Astrocyte (in vitro differentiated cells and primary cell): ENCODE results near the gene SPDEF. TPM values are rescaled to one million over a fixed set of nuclear protein-coding genes. Genes with fewer than 3 reads are reported as not detected.

ENCODE experiments used
- DNase-seq: peaks from one replicate; pipeline ENCODE4 v3.0.0-alpha.2; 2010; ENCODE audit warnings: low read depth
- FAIRE-seq: peaks from 2 replicates; lab custom pipeline; 2011; peaks lifted over from hg19 to GRCh38; lab: Jason Lieb, UNC
- H2AFZ ChIP-seq: 2 replicates; pipeline ENCODE4 v1.6.0; 2012; ENCODE audit warnings: low read depth, low read length, inconsistent platforms
- H3K27ac ChIP-seq: 2 replicates; pipeline ENCODE4 v1.5.1; 2011; ENCODE audit warnings: low read depth, low read length, inconsistent platforms
- H3K27me3 ChIP-seq: 2 replicates; pipeline ENCODE4 v1.6.0; 2011; ENCODE audit warnings: low read length, inconsistent platforms; ENCODE audit not compliant: insufficient read depth
- H3K36me3 ChIP-seq: 2 replicates; pipeline ENCODE4 v1.5.1; 2011; ENCODE audit warnings: low read length, inconsistent platforms; ENCODE audit not compliant: insufficient read depth
- H3K4me1 ChIP-seq: 2 replicates; pipeline ENCODE4 v1.5.1; 2011; ENCODE audit warnings: low read length, inconsistent platforms; ENCODE audit not compliant: insufficient read depth
- H3K4me2 ChIP-seq: 2 replicates; pipeline ENCODE4 v1.6.0; 2012; ENCODE audit warnings: low read length, inconsistent platforms
- H3K4me3 ChIP-seq: 2 replicates; pipeline ENCODE4 v1.5.1; 2011; ENCODE audit warnings: low read depth, mild to moderate bottlenecking, low read length, inconsistent platforms; ENCODE audit not compliant: insufficient read depth
- H3K79me2 ChIP-seq: 2 replicates; pipeline ENCODE4 v1.6.0; 2012; ENCODE audit warnings: mild to moderate bottlenecking, low read length, inconsistent platforms; ENCODE audit not compliant: insufficient read depth
- H3K9ac ChIP-seq: 2 replicates; pipeline ENCODE4 v1.6.0; 2012; ENCODE audit warnings: mild to moderate bottlenecking, low read length, inconsistent platforms
- H3K9me3 ChIP-seq: 2 replicates; pipeline ENCODE4 v1.5.1; 2012; ENCODE audit warnings: low read depth, mild to moderate bottlenecking, low read length, inconsistent platforms; ENCODE audit not compliant: insufficient read depth
- H4K20me1 ChIP-seq: 2 replicates; pipeline ENCODE4 v1.6.0; 2012; ENCODE audit warnings: low read length, inconsistent platforms; ENCODE audit not compliant: insufficient read depth
- H3K27ac Mint-ChIP-seq: one replicate; pipeline ENCODE4 v1.8.0; 2021; ENCODE audit warnings: mild to moderate bottlenecking, mixed read lengths; ENCODE audit not compliant: unreplicated experiment
- H3K27me3 Mint-ChIP-seq: one replicate; pipeline ENCODE4 v1.8.0; 2021; ENCODE audit warnings: low read depth, mixed read lengths; ENCODE audit not compliant: unreplicated experiment
- H3K36me3 Mint-ChIP-seq: one replicate; pipeline ENCODE4 v1.8.0; 2021; ENCODE audit warnings: low read depth, mixed read lengths; ENCODE audit not compliant: unreplicated experiment
- H3K4me1 Mint-ChIP-seq: one replicate; pipeline ENCODE4 v1.8.0; 2021; ENCODE audit warnings: low read depth, mixed read lengths; ENCODE audit not compliant: unreplicated experiment
- H3K4me3 Mint-ChIP-seq: one replicate; pipeline ENCODE4 v1.8.0; 2021; ENCODE audit warnings: mild to moderate bottlenecking, moderate library complexity, mixed read lengths; ENCODE audit not compliant: unreplicated experiment
- H3K9me3 Mint-ChIP-seq: one replicate; pipeline ENCODE4 v1.8.0; 2021; ENCODE audit warnings: mild to moderate bottlenecking, mixed read lengths; ENCODE audit not compliant: unreplicated experiment
- CTCF ChIP-seq: IDR thresholded peaks from 2 replicates; pipeline ENCODE4 v1.5.1; 2011; ENCODE audit warnings: low read depth, mild to moderate bottlenecking, inconsistent platforms, low read length, moderate library complexity; ENCODE audit not compliant: insufficient read depth
- EZH2 ChIP-seq: IDR thresholded peaks from 2 replicates; pipeline ENCODE4 v1.6.1; 2012; ENCODE audit warnings: mild to moderate bottlenecking, low read length, inconsistent platforms; ENCODE audit not compliant: insufficient read depth
- total RNA-seq: library from RNA; stranded (reverse); gene quantifications from 2 replicates; pipeline ENCODE4 v1.2.1, GENCODE V29; 2021

Gene SPDEF
- total RNA-seq, 1 donor from 2014 or later, result 0.16 TPM

- H3K27ac ChIP-seq, result no peak overlapping the region
These were observed 17.5 kb downstream of the SPDEF start for GRCh38 chr6:34538581-34538980.

DNA sequence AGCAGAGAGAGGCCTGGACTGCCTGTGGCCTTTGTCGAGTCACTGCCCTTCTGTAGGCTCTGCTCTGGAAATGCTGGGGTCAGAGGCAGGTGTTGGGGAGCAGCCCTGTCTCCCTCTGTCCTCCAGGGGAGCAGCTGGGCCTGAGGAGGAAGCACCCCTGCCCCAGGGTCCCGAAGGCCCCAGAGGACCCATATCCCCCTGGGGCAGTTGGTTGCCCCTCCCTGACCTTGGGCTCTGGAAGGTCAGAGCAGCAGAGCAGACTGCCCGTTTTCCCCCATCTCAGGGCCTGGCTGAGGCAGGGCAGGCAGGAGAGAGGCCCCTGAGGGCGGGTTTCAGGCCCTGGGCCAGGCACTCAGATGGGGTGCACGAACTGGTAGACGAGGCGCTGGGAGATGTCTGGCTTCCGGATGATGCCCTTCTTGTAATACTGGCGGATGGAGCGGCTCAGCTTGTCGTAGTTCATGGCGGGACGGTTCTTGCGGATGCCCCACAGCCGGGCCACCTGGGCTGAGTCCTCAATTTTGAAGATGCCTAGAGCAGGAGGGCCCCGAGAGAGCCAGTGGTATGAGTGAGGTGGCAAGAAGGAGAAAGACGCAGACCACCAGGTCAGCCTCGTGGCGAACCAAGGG lies 18.1 kb downstream of the SPDEF start:
- Histone ChIP-seq H3K79me2 (no peaks in the 10 kb centered on the region), H3K4me3 (no peak overlapping the region)
- no peaks in the 10 kb centered on the region for H3K9me3 Mint-ChIP-seq

More at GRCh38 chr6:34538581-34538980, 17.5 kb downstream of the SPDEF start:
- Mint-ChIP-seq H3K4me1 (peaks cover 5% of the 10 kb centered on the region), H3K4me3 (no peak overlapping the region), H3K27ac (no peak overlapping the region), H3K27me3 (peaks cover 24% of the 10 kb centered on the region), H3K9me3 (no peaks in the 10 kb centered on the region), H3K36me3 (no peaks in the 10 kb centered on the region)
- DNase-seq (no peak), FAIRE-seq (no peak)
- no peak overlapping the region for H2AFZ ChIP-seq
- no peak overlapping the region for H3K9ac ChIP-seq
- no peak for TF ChIP-seq EZH2
- no peak for TF ChIP-seq CTCF
- H3K79me2 ChIP-seq, result no peaks in the 10 kb centered on the region
- no peaks in the 10 kb centered on the region for H3K9me3 ChIP-seq
- H4K20me1 ChIP-seq, result no peaks in the 10 kb centered on the region
- H3K4me3 ChIP-seq, result no peak overlapping the region
- H3K36me3 ChIP-seq, result no peaks in the 10 kb centered on the region
- H3K27me3 ChIP-seq, result no peaks in the 10 kb centered on the region
- no peak overlapping the region for H3K4me2 ChIP-seq
- peaks cover 6% of the 10 kb centered on the region for H3K4me1 ChIP-seq

More for the DNA sequence above, 18.1 kb downstream of the SPDEF start:
- no peak overlapping the region for H3K27ac ChIP-seq
- no peak overlapping the region for H3K4me2 ChIP-seq
- no peaks in the 10 kb centered on the region for H3K27me3 ChIP-seq
- peaks cover under 1% of the 10 kb centered on the region for H3K4me1 ChIP-seq
- Mint-ChIP-seq H3K27me3 (peaks cover 29% of the 10 kb centered on the region), H3K4me3 (no peak overlapping the region), H3K4me1 (no peaks in the 10 kb centered on the region), H3K27ac (no peak overlapping the region), H3K36me3 (no peaks in the 10 kb centered on the region)
- no peaks in the 10 kb centered on the region for H3K36me3 ChIP-seq
- no peak for TF ChIP-seq CTCF
- no peak for TF ChIP-seq EZH2
- no peaks in the 10 kb centered on the region for H3K9me3 ChIP-seq
- DNase-seq (no peak), FAIRE-seq (no peak)
- H3K9ac ChIP-seq, result no peak overlapping the region
- H4K20me1 ChIP-seq, result no peaks in the 10 kb centered on the region
- H2AFZ ChIP-seq, result no peak overlapping the region
